GM23248 (cell line): ENCODE measurements around the gene WFDC1. TPM values are rescaled to one million over a fixed set of nuclear protein-coding genes. Genes with fewer than 3 reads are reported as not detected.

Experiments
- DNase-seq: peaks from one replicate; pipeline ENCODE4 v3.0.0-alpha.2; 2015
- H2AFZ ChIP-seq: fragments of 200-600 bp; sonication (generic); 2 replicates; pipeline ENCODE4 v1.6.1; 2016; ENCODE audit warnings: antibody characterized with exemption
- H3F3A ChIP-seq: fragments of 200-600 bp; sonication (generic); 2 replicates; pipeline ENCODE4 v1.6.1; 2016; ENCODE audit warnings: mild to moderate bottlenecking, antibody characterized with exemption, mixed run types; ENCODE audit not compliant: insufficient read depth
- H3K27ac ChIP-seq: fragments of 200-600 bp; sonication (generic); 2 replicates; pipeline ENCODE4 v1.5.1; 2016; ENCODE audit warnings: mild to moderate bottlenecking
- H3K27me3 ChIP-seq: fragments of 200-600 bp; sonication (generic); replicated peaks from 2 replicates; pipeline ENCODE4 v1.6.1; 2016; ENCODE audit warnings: mild to moderate bottlenecking; ENCODE audit not compliant: insufficient read depth
- H3K36me3 ChIP-seq: fragments of 200-600 bp; sonication (generic); 2 replicates; pipeline ENCODE4 v1.6.1; 2016; ENCODE audit warnings: low read depth, mild to moderate bottlenecking
- H3K4me1 ChIP-seq: fragments of 200-600 bp; sonication (generic); 2 replicates; pipeline ENCODE4 v1.6.1; 2016; ENCODE audit warnings: mild to moderate bottlenecking; ENCODE audit not compliant: insufficient read depth
- H3K4me2 ChIP-seq: fragments of 200-600 bp; sonication (generic); one replicate; pipeline ENCODE4 v1.6.1; 2016; ENCODE audit warnings: mild to moderate bottlenecking; ENCODE audit not compliant: unreplicated experiment
- H3K4me3 ChIP-seq: fragments of 200-600 bp; sonication (generic); 2 replicates; pipeline ENCODE4 v1.5.1; 2016; ENCODE audit warnings: mild to moderate bottlenecking
- H3K79me2 ChIP-seq: fragments of 200-600 bp; sonication (generic); 2 replicates; pipeline ENCODE4 v1.6.1; 2016; ENCODE audit warnings: mild to moderate bottlenecking; ENCODE audit not compliant: insufficient read depth
- H3K9ac ChIP-seq: fragments of 200-600 bp; sonication (generic); 2 replicates; pipeline ENCODE4 v1.6.1; 2016; ENCODE audit warnings: mild to moderate bottlenecking
- H3K9me2 ChIP-seq: fragments of 200-600 bp; sonication (generic); 2 replicates; pipeline ENCODE4 v1.6.1; 2016; ENCODE audit warnings: mixed run types, mild to moderate bottlenecking, moderate library complexity; ENCODE audit not compliant: insufficient read depth
- H3K9me3 ChIP-seq: fragments of 200-600 bp; sonication (generic); one replicate; pipeline ENCODE4 v1.6.1; 2017; ENCODE audit warnings: low read depth
- H4K20me1 ChIP-seq: fragments of 200-600 bp; sonication (generic); 2 replicates; pipeline ENCODE4 v1.6.0; 2016; ENCODE audit not compliant: insufficient read depth
- EZH2 ChIP-seq: fragments of 200-600 bp; sonication (generic); IDR thresholded peaks from 2 replicates; pipeline ENCODE4 v1.6.1; 2018; ENCODE audit warnings: antibody characterized with exemption, mild to moderate bottlenecking; ENCODE audit not compliant: insufficient read depth, poor library complexity, severe bottlenecking
- EZH2phosphoT487 ChIP-seq: fragments of 200-600 bp; sonication (generic); IDR thresholded peaks from 2 replicates; pipeline ENCODE4 v1.6.1; 2018; ENCODE audit warnings: antibody characterized with exemption, moderate library complexity, mild to moderate bottlenecking, low read depth; ENCODE audit not compliant: insufficient read depth
- WGBS, 2 experiments: methylation state at CpG; one replicate each; pipeline ENCODE4 v1.1.6; 2015 to 2017; ENCODE audit warnings: low lambda C conversion rate in 2 of 2, low coverage in 1 of 2; ENCODE audit errors: missing lambda C conversion rate in 2 of 2; 5-methylcytosine and 5-hydroxymethylcytosine counted together
- in situ Hi-C: fragments of 300-500 bp; cut with MboI; formaldehyde crosslinking; loops from 2 replicates; pipeline ENCODE4 v1.15.0; 2020
- polyA plus RNA-seq: library from polyadenylated mRNA; unstranded; fragments of >200 nt; fragmentation: Nextera tagmentation; extraction: Ambion mirVana; gene quantifications from 2 replicates; pipeline ENCODE4 v1.2.1, GENCODE V29; 2016
- total RNA-seq: library from RNA; depleted of rRNA; stranded (reverse); fragments of >200 nt; shearing (Covaris generic); gene quantifications from 2 replicates; pipeline ENCODE4 v1.2.3, GENCODE V29; 2014

WFDC1 gene
- total and polyA plus RNA-seq, 2 experiments from 2014 or later = 0.35 to 0.76 TPM

DNA sequence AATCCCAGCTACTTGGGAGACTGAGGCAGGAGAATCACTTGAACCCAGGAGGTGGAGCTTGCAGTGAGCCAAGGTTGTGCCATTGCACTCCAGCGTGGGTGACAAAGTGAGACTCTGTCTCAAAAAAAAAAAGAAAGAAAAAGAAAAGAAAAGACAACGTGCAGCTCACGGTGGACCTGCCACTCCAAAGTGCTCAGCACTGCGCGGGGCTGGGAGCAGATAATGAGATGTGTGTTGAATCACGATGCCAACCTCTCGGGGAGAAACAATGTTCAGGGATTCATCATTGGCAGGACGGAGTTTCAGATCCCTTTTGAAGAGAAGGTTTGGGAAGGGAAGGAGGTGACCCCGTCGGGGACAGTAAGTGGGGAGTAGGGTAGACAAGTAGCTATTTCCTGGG, 19.2 kb downstream of the WFDC1 start:
- no peaks in the 10 kb centered on the region for H3K9me3 ChIP-seq
- no peak overlapping the region for H3K4me2 ChIP-seq
- in situ Hi-C loops = no loop called here
- H3K27me3 ChIP-seq = peaks cover 22% of the 10 kb centered on the region
- no peak for TF ChIP-seq EZH2
- no peak for TF ChIP-seq EZH2phosphoT487
- H2AFZ ChIP-seq = no peak overlapping the region
- no peaks in the 10 kb centered on the region for H3K9me2 ChIP-seq
- H4K20me1 ChIP-seq = no peaks in the 10 kb centered on the region
- DNase-seq = no peak
- H3K4me1 ChIP-seq = no peaks in the 10 kb centered on the region
- H3K36me3 ChIP-seq = no peaks in the 10 kb centered on the region
- 40 to 41% methylated on average over 10 of the region's 10 CpGs for WGBS, 2 experiments
- no peaks in the 10 kb centered on the region for H3F3A ChIP-seq
- no peak overlapping the region for H3K9ac ChIP-seq
- no peaks in the 10 kb centered on the region for H3K79me2 ChIP-seq
- H3K4me3 ChIP-seq = no peak overlapping the region
- no peak overlapping the region for H3K27ac ChIP-seq

DNA sequence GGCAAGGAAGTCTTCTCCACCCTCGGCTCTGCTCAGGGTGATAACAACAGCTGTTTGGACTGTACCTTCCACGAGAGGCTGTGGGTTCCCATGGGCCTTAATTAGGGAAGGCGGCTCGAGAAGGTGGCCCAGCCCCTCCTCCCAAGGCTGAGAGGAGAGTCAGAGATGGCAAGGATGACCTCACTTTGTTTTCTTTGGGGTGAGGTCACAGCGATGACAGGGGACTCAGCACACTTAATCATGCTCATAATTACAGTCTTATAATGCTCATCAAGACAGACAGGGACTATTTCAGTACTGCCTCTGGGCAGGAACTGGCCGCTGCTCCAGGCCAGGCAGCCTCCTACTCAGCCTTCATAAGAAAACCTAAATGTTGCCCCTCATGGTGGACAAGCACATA, 19.7 kb downstream of the WFDC1 start:
- Histone ChIP-seq H4K20me1 (no peaks in the 10 kb centered on the region), H3K9me2 (no peaks in the 10 kb centered on the region), H3K27me3 (peaks cover 22% of the 10 kb centered on the region), H3F3A (no peaks in the 10 kb centered on the region), H3K79me2 (no peaks in the 10 kb centered on the region), H2AFZ (no peak overlapping the region), H3K4me3 (no peak overlapping the region), H3K4me1 (no peaks in the 10 kb centered on the region), H3K9ac (no peak overlapping the region), H3K36me3 (no peaks in the 10 kb centered on the region), H3K4me2 (no peak overlapping the region), H3K9me3 (no peaks in the 10 kb centered on the region), H3K27ac (no peak overlapping the region)
- in situ Hi-C loops = no loop called here
- DNase-seq = peak; percentile 20
- TF ChIP-seq EZH2phosphoT487 (no peak), EZH2 (no peak)
- WGBS, 2 experiments = 47 to 54% methylated on average over 6 of the region's 6 CpGs

DNA sequence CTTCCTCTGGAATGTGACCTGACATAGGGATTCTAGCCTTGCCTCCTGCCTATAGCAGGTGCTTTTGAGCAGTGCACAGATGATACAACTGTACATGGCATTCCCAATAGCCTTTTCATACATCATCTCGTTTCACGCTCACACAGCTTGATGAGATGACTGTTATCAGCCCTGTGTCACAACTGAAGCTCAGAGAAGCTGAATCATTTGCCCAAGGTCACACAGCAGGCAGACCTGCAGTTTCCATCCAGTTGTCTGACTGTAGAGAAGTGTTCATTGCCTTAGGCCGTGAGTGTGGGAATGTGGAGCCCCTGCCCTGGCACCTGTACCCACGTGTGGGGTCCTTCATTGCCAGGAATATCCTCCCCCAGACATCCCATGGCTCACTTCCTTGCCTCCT, 20.1 kb downstream of the WFDC1 start:
- in situ Hi-C loops = no loop called here
- Histone ChIP-seq H3K79me2 (no peaks in the 10 kb centered on the region), H4K20me1 (no peaks in the 10 kb centered on the region), H3K36me3 (no peaks in the 10 kb centered on the region), H3K9ac (no peak overlapping the region), H3F3A (no peaks in the 10 kb centered on the region), H3K9me2 (no peaks in the 10 kb centered on the region), H2AFZ (no peak overlapping the region), H3K9me3 (no peaks in the 10 kb centered on the region), H3K4me3 (no peak overlapping the region), H3K27ac (no peak overlapping the region), H3K4me2 (no peak overlapping the region), H3K4me1 (no peaks in the 10 kb centered on the region), H3K27me3 (peaks cover 25% of the 10 kb centered on the region)
- TF ChIP-seq EZH2phosphoT487 (no peak), EZH2 (no peak)
- WGBS, 2 experiments = 40 to 54% methylated on average over 4 of the region's 4 CpGs
- peak; percentile 25 for DNase-seq

DNA sequence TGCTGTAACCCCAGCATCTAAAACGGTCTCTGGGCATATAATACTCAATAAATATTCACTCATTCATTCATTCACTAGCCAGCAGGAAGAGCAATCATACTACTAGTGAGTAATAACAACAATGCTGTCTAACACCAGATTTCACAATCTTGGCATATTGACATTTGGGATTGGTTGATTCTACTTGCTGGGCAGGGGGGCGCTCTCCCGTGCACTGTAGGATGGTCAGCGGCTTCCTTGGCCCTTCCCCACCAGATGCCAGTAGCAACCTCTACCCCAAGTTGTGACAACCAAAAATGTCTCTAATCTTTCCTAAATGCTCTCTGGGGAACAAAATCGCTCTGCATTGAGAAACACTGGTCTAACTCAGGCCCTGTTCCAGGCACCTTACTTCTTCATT, 20.7 kb downstream of the WFDC1 start:
- TF ChIP-seq EZH2phosphoT487 = no peak
- no peak for TF ChIP-seq EZH2
- H3F3A ChIP-seq = no peaks in the 10 kb centered on the region
- H3K27ac ChIP-seq = no peak overlapping the region
- in situ Hi-C loops = no loop called here
- peak; percentile 41 for DNase-seq
- peaks cover 31% of the 10 kb centered on the region for H3K27me3 ChIP-seq
- H3K9me3 ChIP-seq = no peaks in the 10 kb centered on the region
- 70 to 73% methylated on average over 5 of the region's 5 CpGs for WGBS, 2 experiments
- no peaks in the 10 kb centered on the region for H4K20me1 ChIP-seq
- H2AFZ ChIP-seq = no peak overlapping the region
- H3K36me3 ChIP-seq = no peaks in the 10 kb centered on the region
- no peak overlapping the region for H3K9ac ChIP-seq
- no peaks in the 10 kb centered on the region for H3K4me1 ChIP-seq
- no peaks in the 10 kb centered on the region for H3K79me2 ChIP-seq
- H3K9me2 ChIP-seq = no peaks in the 10 kb centered on the region
- no peak overlapping the region for H3K4me2 ChIP-seq
- H3K4me3 ChIP-seq = no peak overlapping the region
